ENCODE data around the gene FCGR2B. TPM values are rescaled to one million over a fixed set of nuclear protein-coding genes. Genes with fewer than 3 reads are reported as not detected.
"Not testable (repeated sequence)": the region's sequence is repeated elsewhere in the genome, so short reads cannot be mapped to it uniquely, and the experiment has no call there.

Gene FCGR2B
- total RNA-seq (10 to 100 TPM in 2 of 4 donors, 1 to 10 TPM in 2; 3.7 to 21.7 (median 9.7) TPM), polyA plus RNA-seq (3.3 TPM)
- long read RNA-seq, donor 1 = 0 reads
- long read RNA-seq, donor 2, partial matches to known transcripts = 0 of 1 reads
- long read RNA-seq, donor 2, other reads (novel, unspliced or antisense) = 0 of 1 reads
- long read RNA-seq, donor 3, partial matches to known transcripts = 0 of 1 reads
- long read RNA-seq, donor 3, other reads (novel, unspliced or antisense) = 1 of 1 reads
- long read RNA-seq, donor 4 = 0 reads

GRCh38 chr1:161662684-161663339 lies at the start of gene FCGR2B:
FCGR2B (plus strand) TSS chr1:161663143; CDS start chr1:161663242, 99 bp downstream.
- H3K9me3 ChIP-seq (ENCODE audit: control insufficient read depth, low read length); H3K4me3 ChIP-seq (ENCODE audit: low read length); intact Hi-C loops (cut with DNase I): not testable (repeated sequence)

GRCh38 chr1:161616417-161616816 lies 46.5 kb upstream of the FCGR2B start:
- H3K4me3 ChIP-seq (ENCODE audit: low read length); ATAC-seq; H3K27ac ChIP-seq (ENCODE audit: low read length); H3K4me1 ChIP-seq (ENCODE audit: control insufficient read depth, insufficient read depth, low read length); H3K27me3 ChIP-seq (ENCODE audit: control insufficient read depth, insufficient read depth); H3K9me3 ChIP-seq (ENCODE audit: control insufficient read depth, low read length); intact Hi-C loops (cut with DNase I): not testable (repeated sequence)
- peak in 2 of 3 donors; percentile 27 to 49 for DNase-seq
- 94% methylated on average over 30 of the region's 30 CpGs for WGBS

More at GRCh38 chr1:161662684-161663339, at the start of gene FCGR2B:
- peak in 1 of 2 donors; percentile 31 for ATAC-seq
- not testable (repeated sequence) for DNase-seq; H3K4me1 ChIP-seq (ENCODE audit: control insufficient read depth, insufficient read depth, low read length); H3K27me3 ChIP-seq (ENCODE audit: control insufficient read depth, insufficient read depth); H3K27ac ChIP-seq (ENCODE audit: low read length)
- WGBS = no CpG with 5 or more reads among the region's 4 CpGs

- H3K27me3 ChIP-seq (ENCODE audit: control insufficient read depth, insufficient read depth); H3K9me3 ChIP-seq (ENCODE audit: control insufficient read depth, low read length); H3K4me3 ChIP-seq (ENCODE audit: low read length); ATAC-seq; H3K27ac ChIP-seq (ENCODE audit: low read length); H3K4me1 ChIP-seq (ENCODE audit: control insufficient read depth, insufficient read depth, low read length); intact Hi-C loops (cut with DNase I); DNase-seq: not testable (repeated sequence)
- WGBS = 90% methylated on average over 4 of the region's 4 CpGs
Measured at GRCh38 chr1:161618517-161618916, 44.4 kb upstream of the FCGR2B start.

GRCh38 chr1:161620399-161620798 lies 42.5 kb upstream of the FCGR2B start:
- 93% methylated on average over 7 of the region's 7 CpGs for WGBS
- H3K27ac ChIP-seq (ENCODE audit: low read length); H3K4me3 ChIP-seq (ENCODE audit: low read length); H3K4me1 ChIP-seq (ENCODE audit: control insufficient read depth, insufficient read depth, low read length); intact Hi-C loops (cut with DNase I); H3K27me3 ChIP-seq (ENCODE audit: control insufficient read depth, insufficient read depth); ATAC-seq; DNase-seq; H3K9me3 ChIP-seq (ENCODE audit: control insufficient read depth, low read length): not testable (repeated sequence)

GRCh38 chr1:161621181-161622000 lies 41.6 kb upstream of the FCGR2B start:
- H3K27ac ChIP-seq (ENCODE audit: low read length); H3K4me1 ChIP-seq (ENCODE audit: control insufficient read depth, insufficient read depth, low read length); H3K9me3 ChIP-seq (ENCODE audit: control insufficient read depth, low read length); intact Hi-C loops (cut with DNase I); H3K27me3 ChIP-seq (ENCODE audit: control insufficient read depth, insufficient read depth): not testable (repeated sequence)
- peak overlapping the region; percentile 26 for H3K4me3 ChIP-seq (ENCODE audit: low read length)
- ATAC-seq (peak; percentile 65 to 79), DNase-seq (peak; percentile 63 to 82 (median 81))
- WGBS = 2% methylated on average over 41 of the region's 41 CpGs

DNA sequence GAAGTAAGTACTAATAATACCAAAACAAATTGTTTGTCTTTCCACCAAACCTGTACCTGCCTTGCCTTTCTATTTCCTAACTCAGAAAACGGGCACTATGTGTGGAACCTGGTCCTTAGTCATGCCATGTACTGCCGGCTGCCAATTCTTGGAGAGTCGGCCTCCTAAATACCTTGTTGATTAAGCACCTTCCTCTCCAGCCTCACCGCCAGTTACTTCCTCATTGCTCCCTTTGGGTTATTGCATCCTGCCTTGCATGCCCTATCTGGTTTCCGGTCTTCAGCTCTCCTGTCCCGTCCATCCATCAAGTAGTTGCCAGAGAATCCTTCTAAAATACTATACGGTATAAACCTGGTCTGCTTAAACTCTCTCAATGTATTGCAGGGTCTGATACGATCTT lies 40.9 kb upstream of the FCGR2B start:
- H3K4me1 ChIP-seq (ENCODE audit: control insufficient read depth, insufficient read depth, low read length); intact Hi-C loops (cut with DNase I); H3K4me3 ChIP-seq (ENCODE audit: low read length); H3K9me3 ChIP-seq (ENCODE audit: control insufficient read depth, low read length); H3K27ac ChIP-seq (ENCODE audit: low read length); DNase-seq; H3K27me3 ChIP-seq (ENCODE audit: control insufficient read depth, insufficient read depth): not testable (repeated sequence)
- WGBS = 50% methylated on average over 8 of the region's 8 CpGs
- ATAC-seq = peak in 1 of 2 donors; percentile 31

DNA sequence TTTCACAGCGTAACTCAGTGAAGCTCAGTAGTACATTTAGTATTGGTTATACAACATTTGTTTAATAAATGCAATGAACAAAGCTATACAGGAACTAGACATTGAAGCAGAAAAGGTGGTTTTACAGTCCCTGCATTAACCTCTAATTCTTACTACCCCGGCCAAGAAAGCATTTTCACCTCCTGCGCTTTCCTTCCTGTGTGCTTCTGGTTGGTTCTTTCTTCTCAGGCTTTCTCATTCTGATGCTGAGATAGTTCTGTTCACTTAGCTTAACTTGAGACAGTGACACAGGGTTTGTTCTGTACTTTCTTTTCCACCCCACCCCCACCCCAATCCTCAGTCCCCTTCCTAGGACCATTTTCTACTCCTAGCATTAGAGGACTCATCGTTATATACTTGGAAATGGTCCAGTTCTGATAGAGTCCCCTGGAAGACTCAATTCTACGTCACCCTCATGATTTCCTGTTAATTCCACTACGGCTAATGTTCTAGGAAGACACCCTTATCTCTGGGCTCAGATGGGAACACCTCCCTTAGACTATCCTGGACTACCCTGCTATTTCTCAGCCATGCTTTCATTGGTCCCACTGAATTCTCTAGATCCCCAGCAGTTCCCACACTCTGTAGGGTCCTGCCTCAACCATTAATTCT lies 39.4 kb upstream of the FCGR2B start:
- H3K27ac ChIP-seq (ENCODE audit: low read length); H3K9me3 ChIP-seq (ENCODE audit: control insufficient read depth, low read length); DNase-seq; H3K4me3 ChIP-seq (ENCODE audit: low read length); ATAC-seq; intact Hi-C loops (cut with DNase I); H3K27me3 ChIP-seq (ENCODE audit: control insufficient read depth, insufficient read depth); H3K4me1 ChIP-seq (ENCODE audit: control insufficient read depth, insufficient read depth, low read length): not testable (repeated sequence)
- 34% methylated on average over 5 of the region's 6 CpGs for WGBS

GRCh38 chr1:161624605-161625004 lies 38.3 kb upstream of the FCGR2B start:
- H3K27ac ChIP-seq (ENCODE audit: low read length); H3K9me3 ChIP-seq (ENCODE audit: control insufficient read depth, low read length); H3K27me3 ChIP-seq (ENCODE audit: control insufficient read depth, insufficient read depth); intact Hi-C loops (cut with DNase I); DNase-seq; H3K4me1 ChIP-seq (ENCODE audit: control insufficient read depth, insufficient read depth, low read length); H3K4me3 ChIP-seq (ENCODE audit: low read length): not testable (repeated sequence)
- ATAC-seq = peak in 1 of 2 donors; percentile 68
- 66% methylated on average over 1 of the region's 1 CpG for WGBS

DNA sequence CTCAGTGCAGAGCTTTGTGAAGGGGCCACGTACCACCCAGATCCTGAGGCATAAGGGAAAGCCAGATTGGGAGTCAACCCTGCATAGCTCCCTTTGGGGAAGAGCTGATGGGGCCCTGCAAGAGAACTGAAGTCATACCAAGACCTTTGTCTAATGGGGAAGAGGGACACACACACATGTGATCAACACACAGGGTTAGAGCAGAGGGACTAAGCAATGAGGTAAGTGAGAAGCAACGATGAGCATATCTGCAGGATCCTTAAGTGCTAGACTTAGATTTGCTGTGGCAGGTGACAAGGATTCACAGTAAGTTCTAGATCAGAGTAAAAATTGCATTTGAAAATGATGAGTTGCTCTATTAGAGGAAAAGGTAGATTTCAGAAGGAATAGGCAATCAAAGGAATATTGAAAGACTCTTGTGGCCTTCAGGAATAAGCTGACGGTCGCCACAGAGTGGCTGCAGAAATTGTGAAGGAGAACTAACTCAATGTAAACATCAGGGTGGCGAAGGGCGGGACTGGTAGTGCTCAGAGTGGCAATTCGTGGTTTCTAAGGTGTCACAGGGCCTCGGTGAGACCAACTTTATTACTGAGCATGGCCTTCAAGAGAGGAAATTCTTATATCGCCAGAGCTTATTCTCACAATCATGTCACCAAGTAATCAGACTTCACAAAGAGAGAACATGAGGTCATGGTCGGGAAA lies 36.3 kb upstream of the FCGR2B start:
- intact Hi-C loops (cut with DNase I); H3K4me1 ChIP-seq (ENCODE audit: control insufficient read depth, insufficient read depth, low read length); H3K27ac ChIP-seq (ENCODE audit: low read length); H3K27me3 ChIP-seq (ENCODE audit: control insufficient read depth, insufficient read depth); ATAC-seq; H3K9me3 ChIP-seq (ENCODE audit: control insufficient read depth, low read length); H3K4me3 ChIP-seq (ENCODE audit: low read length): not testable (repeated sequence)
- peak in 2 of 3 donors; percentile 32 to 35 for DNase-seq
- WGBS = 83% methylated on average over 9 of the region's 10 CpGs

GRCh38 chr1:161630128-161630742 lies 32.7 kb upstream of the FCGR2B start:
- WGBS = 88% methylated on average over 1 of the region's 2 CpGs
- H3K4me1 ChIP-seq (ENCODE audit: control insufficient read depth, insufficient read depth, low read length); H3K9me3 ChIP-seq (ENCODE audit: control insufficient read depth, low read length); H3K27ac ChIP-seq (ENCODE audit: low read length); H3K4me3 ChIP-seq (ENCODE audit: low read length); H3K27me3 ChIP-seq (ENCODE audit: control insufficient read depth, insufficient read depth); DNase-seq; intact Hi-C loops (cut with DNase I): not testable (repeated sequence)
- peak; percentile 57 to 66 for ATAC-seq
